Dermis blood vessel endothelial cell (primary cell): ENCODE measurements around the gene ARHGAP10. TPM values are rescaled to one million over a fixed set of nuclear protein-coding genes. Genes with fewer than 3 reads are reported as not detected.
A peak's percentile ranks its signal among the peaks of the same experiment; 100 is the strongest.
"Not testable (repeated sequence)": the region's sequence is repeated elsewhere in the genome, so short reads cannot be mapped to it uniquely, and the experiment has no call there.

Experiments used
- DNase-seq: peaks from one replicate; pipeline ENCODE4 v3.0.0; 2010
- total RNA-seq: library from RNA; depleted of rRNA; stranded (reverse); fragments of >200 nt; gene quantifications from 2 replicates; pipeline ENCODE4 v1.2.3, GENCODE V29; 2014

Gene ARHGAP10
- total RNA-seq, 1 donor from 2014 or later, result 14.6 TPM

- DNase-seq, result peak; percentile 58
Measured at GRCh38 chr4:147994491-147995385, 262.9 kb downstream of the ARHGAP10 start.

- no peak for DNase-seq
Measured at GRCh38 chr4:147996859-147997258, 265.0 kb downstream of the ARHGAP10 start.

GRCh38 chr4:148000038-148000437 is 268.1 kb downstream of the ARHGAP10 start:
- not testable (repeated sequence) for DNase-seq

GRCh38 chr4:148004228-148004857 is 272.5 kb downstream of the ARHGAP10 start:
- peak; percentile 30 for DNase-seq

- DNase-seq, result no peak
Measured at GRCh38 chr4:148006001-148006400, 274.1 kb downstream of the ARHGAP10 start.

- peak; percentile 93 for DNase-seq
Measured at GRCh38 chr4:148007314-148007760, 275.4 kb downstream of the ARHGAP10 start.

- peak; percentile 19 for DNase-seq
Measured at GRCh38 chr4:148007792-148008191, 275.9 kb downstream of the ARHGAP10 start.

GRCh38 chr4:148015058-148015457 is 283.2 kb downstream of the ARHGAP10 start:
- peak; percentile 11 for DNase-seq

- DNase-seq, result no peak
Measured at GRCh38 chr4:148015468-148015867, 283.6 kb downstream of the ARHGAP10 start.

- no peak for DNase-seq
Measured at GRCh38 chr4:148016063-148016637, 284.3 kb downstream of the ARHGAP10 start.

GRCh38 chr4:148017801-148018200 is 285.9 kb downstream of the ARHGAP10 start:
- peak; percentile 88 for DNase-seq

GRCh38 chr4:148021686-148022085 is 289.8 kb downstream of the ARHGAP10 start:
- DNase-seq, result no peak

- no peak for DNase-seq
Measured at GRCh38 chr4:148022975-148023374, 291.1 kb downstream of the ARHGAP10 start.

GRCh38 chr4:148023512-148024181 is 291.8 kb downstream of the ARHGAP10 start:
- no peak for DNase-seq

- DNase-seq, result no peak
Measured at GRCh38 chr4:148025981-148026380, 294.1 kb downstream of the ARHGAP10 start.

- DNase-seq, result no peak
Measured at GRCh38 chr4:148027201-148027600, 295.3 kb downstream of the ARHGAP10 start.

- no peak for DNase-seq
Measured at GRCh38 chr4:148029781-148030180, 297.9 kb downstream of the ARHGAP10 start.

GRCh38 chr4:148030193-148030873 is 298.4 kb downstream of the ARHGAP10 start:
- DNase-seq, result no peak

GRCh38 chr4:148034813-148035212 is 302.9 kb downstream of the ARHGAP10 start:
- no peak for DNase-seq

- no peak for DNase-seq
Measured at GRCh38 chr4:148041606-148042329, 309.9 kb downstream of the ARHGAP10 start.

- DNase-seq, result no peak
Measured at GRCh38 chr4:148044089-148044911, 312.4 kb downstream of the ARHGAP10 start.
